AG08395 (cell line): ENCODE data around the gene JAKMIP1.
A peak's percentile ranks its signal among the peaks of the same experiment; 100 is the strongest.

Experiments used
- DNase-seq: peaks from one replicate; pipeline ENCODE4 v3.0.0; 2012; ENCODE audit warnings: mixed read lengths, low spot score

Gene JAKMIP1

GRCh38 chr4:6042293-6043063 lies 157.9 kb downstream of the JAKMIP1 start:
- no peak for DNase-seq

- DNase-seq, result no peak
Measured at GRCh38 chr4:6041800-6042199, 158.5 kb downstream of the JAKMIP1 start.

- DNase-seq, result no peak
Measured at GRCh38 chr4:6038711-6039110, 161.6 kb downstream of the JAKMIP1 start.

- no peak for DNase-seq
Measured at GRCh38 chr4:6035786-6036185, 164.6 kb downstream of the JAKMIP1 start.

GRCh38 chr4:6033381-6033780 lies 167.0 kb downstream of the JAKMIP1 start:
- DNase-seq, result no peak

GRCh38 chr4:6032249-6033244 lies 167.8 kb downstream of the JAKMIP1 start:
- DNase-seq, result no peak

GRCh38 chr4:6031846-6032245 lies 168.5 kb downstream of the JAKMIP1 start:
- no peak for DNase-seq

GRCh38 chr4:6030679-6031078 lies 169.7 kb downstream of the JAKMIP1 start:
- DNase-seq, result no peak

GRCh38 chr4:6029254-6029653 lies 171.1 kb downstream of the JAKMIP1 start:
- no peak for DNase-seq

GRCh38 chr4:6028168-6028567 lies 172.2 kb downstream of the JAKMIP1 start:
- no peak for DNase-seq

- DNase-seq, result no peak
Measured at GRCh38 chr4:6027392-6027791, 173.0 kb downstream of the JAKMIP1 start.

- DNase-seq, result no peak
Measured at GRCh38 chr4:6024313-6024960, 175.9 kb downstream of the JAKMIP1 start.

GRCh38 chr4:6023731-6024130 lies 176.6 kb downstream of the JAKMIP1 start:
- DNase-seq, result no peak

- DNase-seq, result no peak
Measured at GRCh38 chr4:6022607-6023288, 177.6 kb downstream of the JAKMIP1 start.

GRCh38 chr4:6021831-6022606 lies 178.3 kb downstream of the JAKMIP1 start:
- DNase-seq, result no peak

- no peak for DNase-seq
Measured at GRCh38 chr4:6020613-6021012, 179.7 kb downstream of the JAKMIP1 start.

GRCh38 chr4:6019316-6020263 lies 180.8 kb downstream of the JAKMIP1 start:
- peak; percentile 58 for DNase-seq

- DNase-seq, result no peak
Measured at GRCh38 chr4:6018331-6018730, 182.0 kb downstream of the JAKMIP1 start, which contains the start of gene C4orf50. C4orf50 (minus strand) TSS chr4:6018431.

GRCh38 chr4:6017800-6018199 lies 182.5 kb downstream of the JAKMIP1 start:
- no peak for DNase-seq

- no peak for DNase-seq
Measured at GRCh38 chr4:6017030-6017429, 183.3 kb downstream of the JAKMIP1 start.
